Measurements from ENCODE around the gene METTL2A.
"Not testable (repeated sequence)": the region's sequence is repeated elsewhere in the genome, so short reads cannot be mapped to it uniquely, and the experiment has no call there.

Gene METTL2A

GRCh38 chr17:62444063-62444462 lies 20.4 kb downstream of the METTL2A start:
- no peak for TF ChIP-seq CTCF (IDR thresholded peaks at IDR 0.05; ENCODE audit: extremely low read depth, missing control alignments)
- DNase-seq (ENCODE audit: low spot score) = no peak

GRCh38 chr17:62445791-62446190 lies 22.1 kb downstream of the METTL2A start:
- not testable (repeated sequence) for DNase-seq (ENCODE audit: low spot score)

GRCh38 chr17:62452195-62452594 lies 28.5 kb downstream of the METTL2A start:
- DNase-seq (ENCODE audit: low spot score) = not testable (repeated sequence)

GRCh38 chr17:62453041-62453440 lies 29.3 kb downstream of the METTL2A start:
- not testable (repeated sequence) for DNase-seq (ENCODE audit: low spot score)

- not testable (repeated sequence) for DNase-seq (ENCODE audit: low spot score)
These were observed 30.0 kb downstream of the METTL2A start for GRCh38 chr17:62453656-62454055.

GRCh38 chr17:62454111-62454510 lies 30.4 kb downstream of the METTL2A start:
- DNase-seq (ENCODE audit: low spot score) = not testable (repeated sequence)

- no peak for DNase-seq (ENCODE audit: low spot score)
- TF ChIP-seq CTCF (IDR thresholded peaks at IDR 0.05; ENCODE audit: extremely low read depth, missing control alignments) = no peak
These were observed 32.3 kb downstream of the METTL2A start for GRCh38 chr17:62456016-62456415.

- DNase-seq (ENCODE audit: low spot score) = not testable (repeated sequence)
These were observed 34.8 kb downstream of the METTL2A start for GRCh38 chr17:62458483-62458882.

- not testable (repeated sequence) for DNase-seq (ENCODE audit: low spot score)
These were observed 40.7 kb downstream of the METTL2A start for GRCh38 chr17:62464422-62464821.

GRCh38 chr17:62465271-62465670 lies 41.6 kb downstream of the METTL2A start:
- not testable (repeated sequence) for DNase-seq (ENCODE audit: low spot score)

- not testable (repeated sequence) for DNase-seq (ENCODE audit: low spot score)
These were observed 47.1 kb downstream of the METTL2A start for GRCh38 chr17:62470666-62471379.

GRCh38 chr17:62471380-62471880 lies 47.7 kb downstream of the METTL2A start:
- not testable (repeated sequence) for DNase-seq (ENCODE audit: low spot score)

- DNase-seq (ENCODE audit: low spot score) = not testable (repeated sequence)
These were observed 49.6 kb downstream of the METTL2A start for GRCh38 chr17:62473030-62473982.

- not testable (repeated sequence) for DNase-seq (ENCODE audit: low spot score)
These were observed 53.4 kb downstream of the METTL2A start for GRCh38 chr17:62477111-62477510.

GRCh38 chr17:62477718-62478408 lies 54.2 kb downstream of the METTL2A start:
- DNase-seq (ENCODE audit: low spot score) = peak; percentile 50

Data from GM20000 (cell line).